Stimulated activated CD4-positive, alpha-beta T cell treated with anti-CD3 and anti-CD28 coated beads, TNF-alpha, amount 100 ng/mL, for 48 hours (primary cell): ENCODE measurements around the gene KSR1.
"Not testable (repeated sequence)": the region's sequence is repeated elsewhere in the genome, so short reads cannot be mapped to it uniquely, and the experiment has no call there.

ENCODE experiments used
- DNase-seq, 3 donors: peaks; one replicate each; pipeline ENCODE4 v3.0.0-alpha.2; 2020; ENCODE audit warnings: low read depth in 3 of 3

The KSR1 gene

GRCh38 chr17:27656620-27657019 lies 200.4 kb downstream of the KSR1 start:
- not testable (repeated sequence) for DNase-seq

DNA sequence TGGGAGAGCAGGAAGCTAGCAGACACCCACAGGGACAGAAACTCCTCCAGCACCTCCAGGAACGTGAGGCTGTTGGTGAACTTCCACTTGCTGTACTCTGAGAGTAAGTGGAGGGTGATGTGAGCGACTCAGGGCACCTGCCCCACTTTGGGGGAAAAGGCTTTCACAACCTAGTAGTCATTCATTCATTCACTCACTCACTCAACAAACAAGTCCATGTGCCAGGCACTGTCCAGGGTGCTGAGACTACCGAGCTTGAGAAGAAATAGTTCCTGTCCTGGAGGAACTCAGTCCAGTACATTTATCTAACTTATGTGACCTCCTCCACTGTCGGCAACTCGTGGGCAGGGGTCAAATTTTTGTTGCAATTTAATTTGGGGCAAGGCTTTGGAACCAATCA lies 201.4 kb downstream of the KSR1 start:
- no peak for DNase-seq

DNA sequence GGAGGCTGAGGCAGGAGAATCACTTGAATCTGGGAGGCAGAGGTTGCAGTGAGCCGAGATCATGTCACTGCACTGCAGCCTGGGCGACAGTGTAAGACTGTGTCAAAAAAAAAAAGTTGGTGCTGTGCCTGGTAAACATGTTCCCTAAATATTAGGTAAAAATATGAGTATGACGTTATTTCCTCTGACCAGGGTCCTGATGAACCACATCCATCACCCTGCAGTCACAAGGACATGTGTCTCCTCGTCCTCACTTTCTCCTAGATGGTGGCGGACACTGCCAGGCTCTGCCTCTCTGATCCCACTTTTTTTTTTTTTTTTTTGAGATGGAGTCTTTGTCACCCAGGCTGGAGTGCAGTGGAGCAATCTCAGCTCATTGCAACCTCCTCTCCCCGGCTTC lies 203.4 kb downstream of the KSR1 start:
- no peak for DNase-seq

DNA sequence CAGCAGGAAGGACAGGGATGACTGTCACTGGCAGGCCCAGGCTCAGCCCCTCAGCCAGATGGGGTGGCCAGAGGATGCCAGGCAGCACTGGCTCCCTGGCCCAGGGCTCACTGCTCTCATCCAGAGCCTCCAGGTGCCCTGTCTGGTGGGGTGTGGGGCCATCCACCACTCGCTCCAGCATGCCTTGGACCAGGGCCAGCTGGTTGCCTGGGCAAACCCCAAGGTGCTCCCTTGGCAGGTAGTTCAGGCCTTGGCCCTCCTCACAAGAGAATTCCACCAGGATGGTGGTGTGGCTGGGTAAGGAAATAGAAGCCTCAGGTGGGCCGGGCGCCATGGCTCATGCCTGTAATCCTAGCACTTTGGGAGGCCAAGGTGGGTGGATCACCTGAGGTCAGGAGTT lies 204.2 kb downstream of the KSR1 start:
- DNase-seq: no peak

GRCh38 chr17:27663936-27664605 lies 207.8 kb downstream of the KSR1 start:
- DNase-seq: no peak

DNA sequence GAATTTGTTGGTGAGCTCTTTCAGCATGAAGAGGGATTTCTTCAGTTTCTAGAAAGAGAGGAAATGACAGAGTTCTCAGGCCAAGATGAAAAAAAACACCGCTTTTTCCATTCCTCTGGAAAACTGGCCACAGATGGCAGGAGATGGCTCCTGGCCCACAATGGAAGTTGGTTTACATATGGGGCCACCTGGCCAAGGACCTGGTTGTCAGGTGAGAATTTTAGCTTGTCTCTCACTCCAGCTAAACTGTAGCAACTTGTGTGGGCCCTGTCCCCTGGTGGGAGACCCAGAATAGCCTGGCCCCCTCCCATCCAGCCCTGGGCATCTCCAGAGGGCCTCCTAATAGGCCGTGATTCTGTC lies 208.3 kb downstream of the KSR1 start:
- DNase-seq: no peak

DNA sequence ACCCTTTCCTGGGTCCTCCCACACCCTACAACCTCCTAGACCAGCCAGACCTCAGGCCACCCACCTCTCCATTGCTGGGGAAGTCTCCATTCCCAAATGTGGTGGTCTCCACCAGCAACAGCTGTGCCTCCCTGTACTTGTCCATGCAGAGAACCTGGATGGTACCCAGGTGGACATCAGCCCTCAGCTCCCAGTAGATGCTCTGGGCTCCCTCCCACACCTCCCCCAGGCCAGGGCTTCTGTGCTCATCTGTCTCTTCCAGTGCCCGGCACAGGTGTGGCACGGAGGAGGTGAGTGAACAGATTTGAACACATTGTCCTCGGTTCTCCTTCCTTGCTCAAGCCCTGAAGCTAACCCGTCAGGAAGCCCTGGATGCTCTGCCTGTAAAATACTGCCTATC lies 209.3 kb downstream of the KSR1 start:
- DNase-seq: no peak

- DNase-seq: not testable (repeated sequence)
These were observed 210.0 kb downstream of the KSR1 start for GRCh38 chr17:27666270-27666669.

GRCh38 chr17:27666831-27667560 lies 210.7 kb downstream of the KSR1 start:
- no peak for DNase-seq

DNA sequence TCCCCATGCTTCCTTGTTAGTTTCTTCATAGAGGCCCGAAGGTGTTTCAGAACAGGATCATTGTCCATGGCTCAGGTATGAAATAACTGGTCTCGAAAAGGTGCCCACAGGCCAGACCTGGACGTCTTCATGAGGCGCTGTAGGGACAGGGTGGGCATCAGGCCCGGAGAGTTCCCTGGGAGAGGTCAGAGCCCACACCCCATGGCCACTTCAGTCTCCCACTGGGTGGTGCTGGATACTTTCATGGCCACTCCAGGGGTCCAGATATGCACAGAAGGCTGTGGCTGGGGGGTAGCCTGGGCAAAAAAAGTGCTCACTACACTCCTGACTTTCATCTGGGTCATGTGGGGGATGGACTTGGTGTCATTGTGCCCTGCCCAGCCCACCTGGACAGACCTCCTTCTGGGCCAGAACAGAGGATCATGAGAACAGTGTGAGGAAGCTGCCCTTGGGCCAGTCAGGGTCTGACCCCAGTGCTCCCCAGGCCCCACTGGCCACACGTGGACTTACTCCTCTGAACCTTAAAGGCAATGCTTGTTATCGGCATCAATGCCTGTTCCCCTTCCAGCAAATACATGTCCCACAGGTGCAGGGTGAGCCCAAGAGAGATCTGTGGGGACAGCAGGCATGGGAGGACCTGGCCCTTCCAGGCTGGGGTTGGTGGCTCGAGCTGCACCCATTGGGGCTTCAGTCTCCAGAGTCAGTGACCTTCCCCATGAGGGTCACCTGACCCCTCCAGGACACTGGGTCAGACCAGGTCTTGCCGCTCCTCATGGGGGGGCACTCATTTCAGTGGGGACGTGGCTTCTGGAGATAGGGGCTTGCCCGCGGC lies 211.6 kb downstream of the KSR1 start:
- no peak for DNase-seq

GRCh38 chr17:27668488-27668823 lies 212.2 kb downstream of the KSR1 start:
- no peak for DNase-seq

GRCh38 chr17:27669136-27669535 lies 212.9 kb downstream of the KSR1 start:
- no peak for DNase-seq

- no peak for DNase-seq
These were observed 213.6 kb downstream of the KSR1 start for GRCh38 chr17:27669850-27670249.

DNA sequence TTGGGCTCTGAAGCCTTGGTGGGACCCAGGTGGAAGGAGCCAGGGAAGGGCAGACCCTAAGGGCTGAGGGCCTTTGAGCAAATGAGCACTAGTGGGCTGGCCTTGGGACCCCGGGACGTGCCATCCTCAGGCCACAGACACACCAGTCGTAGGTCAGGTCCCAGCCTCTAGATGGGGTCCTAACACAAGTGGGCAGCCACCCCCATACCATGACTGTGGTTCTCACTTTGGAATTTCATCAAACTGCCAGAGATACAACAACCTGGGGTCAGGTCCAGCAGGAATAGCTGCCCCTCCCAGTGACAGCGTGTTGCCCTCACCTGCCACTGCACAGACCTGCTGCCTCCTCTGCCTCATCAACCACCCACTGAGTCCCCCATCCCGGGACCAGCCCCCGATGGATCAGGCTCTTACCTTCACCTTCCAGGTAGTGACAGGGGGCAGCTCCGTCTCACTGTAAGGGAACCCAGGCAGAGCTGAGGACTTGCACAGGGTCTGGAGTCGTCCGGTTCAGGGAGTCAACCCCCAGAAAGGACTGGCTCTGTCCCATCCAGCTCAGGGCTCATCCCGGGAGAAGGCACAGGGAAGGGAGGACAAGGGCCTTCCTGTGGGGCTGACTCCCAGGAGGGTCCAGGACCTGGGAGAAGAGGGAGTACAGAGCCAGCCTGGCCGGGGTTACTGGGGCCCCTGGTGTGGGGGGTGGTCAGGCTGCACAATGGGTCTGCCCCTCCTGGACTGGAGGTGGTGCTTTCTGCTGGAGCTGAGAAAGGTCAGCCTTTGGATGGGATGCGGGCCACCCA lies 214.7 kb downstream of the KSR1 start:
- no peak for DNase-seq

DNA sequence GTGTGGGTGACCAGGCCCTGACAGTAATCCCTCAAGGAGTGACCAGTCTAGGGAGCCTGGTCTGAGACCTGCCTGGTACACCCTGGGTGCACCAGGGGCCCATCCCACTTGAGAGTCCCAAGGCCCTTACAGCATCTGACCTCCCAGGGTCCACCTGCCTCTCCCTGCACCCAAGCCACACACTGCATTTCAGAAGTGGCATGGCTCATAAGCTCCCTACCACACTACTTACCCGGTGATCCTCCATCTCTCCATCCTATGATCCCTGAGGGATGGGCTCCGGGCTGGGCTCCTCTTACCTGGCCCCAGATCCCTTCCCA lies 215.3 kb downstream of the KSR1 start:
- DNase-seq: no peak

DNA sequence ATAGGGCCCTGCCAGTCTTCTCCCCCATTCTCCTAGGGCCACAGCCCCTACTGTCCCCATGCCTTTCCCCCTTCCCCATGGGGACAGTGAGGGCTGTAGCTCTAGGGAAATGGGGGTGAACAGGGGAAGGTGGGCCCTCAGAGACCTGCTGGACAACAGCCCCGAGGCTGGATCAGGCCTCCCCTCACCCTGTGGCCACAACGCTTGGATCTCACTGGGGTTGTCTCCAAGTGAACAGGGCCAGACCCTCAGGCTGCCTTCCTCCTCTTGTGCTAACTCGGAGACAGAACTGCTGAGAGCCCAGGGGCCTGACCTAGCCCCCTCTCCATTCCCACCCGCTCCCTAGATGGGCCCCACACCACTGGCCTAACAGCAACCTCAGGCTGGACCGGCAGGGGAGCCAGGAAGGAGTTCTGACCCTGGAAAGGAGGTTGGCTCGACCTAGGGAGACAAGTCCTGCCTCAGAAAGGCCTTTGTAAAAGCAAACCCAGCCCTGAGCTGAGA lies 215.8 kb downstream of the KSR1 start:
- DNase-seq: not testable (repeated sequence)

- DNase-seq: no peak
These were observed 218.1 kb downstream of the KSR1 start for GRCh38 chr17:27674335-27674734.
